H9 (cell line): ENCODE results near the gene RNF31. TPM values are rescaled to one million over a fixed set of nuclear protein-coding genes. Genes with fewer than 3 reads are reported as not detected.

Source experiments
- DNase-seq: peaks from one replicate; pipeline ENCODE4 v3.0.0-alpha.2; 2017
- H2AFZ ChIP-seq: one replicate; pipeline ENCODE4 v1.6.1; 2013; ENCODE audit warnings: mild to moderate bottlenecking, low read length, control low read depth, moderate library complexity
- H2AK5ac ChIP-seq: 2 replicates; pipeline ENCODE4 v1.6.1; 2013; ENCODE audit warnings: low read length, control low read depth, mixed read lengths; ENCODE audit not compliant: insufficient read length
- H2BK120ac ChIP-seq: one replicate; pipeline ENCODE4 v1.6.1; 2013; ENCODE audit warnings: low read depth, mild to moderate bottlenecking, low read length, control low read depth, inconsistent platforms; ENCODE audit not compliant: poor library complexity, severe bottlenecking
- H2BK12ac ChIP-seq: 2 replicates; pipeline ENCODE4 v1.6.1; 2013; ENCODE audit warnings: low read length, control low read depth, mixed read lengths, low read depth; ENCODE audit not compliant: insufficient read length
- H2BK15ac ChIP-seq: 2 replicates; pipeline ENCODE4 v1.6.1; 2013; ENCODE audit warnings: low read depth, low read length, control low read depth
- H2BK20ac ChIP-seq: one replicate; pipeline ENCODE4 v1.6.1; 2013; ENCODE audit warnings: low read depth, mild to moderate bottlenecking, low read length, control low read depth, inconsistent platforms; ENCODE audit not compliant: poor library complexity, severe bottlenecking
- H2BK5ac ChIP-seq: 2 replicates; pipeline ENCODE4 v1.6.1; 2013; ENCODE audit warnings: low read length, control low read depth, mixed read lengths; ENCODE audit not compliant: insufficient read length
- H3K14ac ChIP-seq: 2 replicates; pipeline ENCODE4 v1.6.1; 2013; ENCODE audit warnings: low read length, control low read depth; ENCODE audit not compliant: insufficient read depth
- H3K18ac ChIP-seq: 2 replicates; pipeline ENCODE4 v1.6.1; 2013; ENCODE audit warnings: low read depth, mild to moderate bottlenecking, mixed read lengths, low read length, control low read depth; ENCODE audit not compliant: insufficient read length
- H3K23ac ChIP-seq: 2 replicates; pipeline ENCODE4 v1.6.1; 2013; ENCODE audit warnings: low read length, control low read depth, mixed read lengths, low read depth; ENCODE audit not compliant: insufficient read length
- H3K23me2 ChIP-seq: 2 replicates; pipeline ENCODE4 v1.6.1; 2013; ENCODE audit warnings: low read depth, mild to moderate bottlenecking, mixed read lengths, low read length, control low read depth; ENCODE audit not compliant: insufficient read length, poor library complexity, severe bottlenecking
- H3K27ac ChIP-seq: 2 replicates; pipeline ENCODE4 v1.5.1; 2013; ENCODE audit warnings: low read length, control low read depth, mixed read lengths, low read depth; ENCODE audit not compliant: insufficient read length
- H3K27me3 ChIP-seq: 2 replicates; pipeline ENCODE4 v1.6.1; 2013; ENCODE audit warnings: low read length, control low read depth, inconsistent platforms; ENCODE audit not compliant: insufficient read depth
- H3K4ac ChIP-seq: 2 replicates; pipeline ENCODE4 v1.6.1; 2013; ENCODE audit warnings: low read depth, mild to moderate bottlenecking, control low read depth, inconsistent platforms, low read length, moderate library complexity
- H3K4me1 ChIP-seq: 2 replicates; pipeline ENCODE4 v1.6.1; 2013; ENCODE audit warnings: low read length, control low read depth, inconsistent platforms; ENCODE audit not compliant: insufficient read depth
- H3K4me2 ChIP-seq: 2 replicates; pipeline ENCODE4 v1.6.1; 2013; ENCODE audit warnings: low read length, control low read depth, mixed read lengths; ENCODE audit not compliant: insufficient read length, insufficient read depth
- H3K56ac ChIP-seq: 2 replicates; pipeline ENCODE4 v1.6.1; 2013; ENCODE audit warnings: low read depth, mild to moderate bottlenecking, mixed read lengths, low read length, control low read depth; ENCODE audit not compliant: insufficient read length
- H3K79me1 ChIP-seq: 2 replicates; pipeline ENCODE4 v1.6.1; 2013; ENCODE audit warnings: low read depth, mild to moderate bottlenecking, moderate library complexity, low read length, control low read depth, inconsistent platforms; ENCODE audit not compliant: insufficient read depth, poor library complexity, severe bottlenecking
- H3K79me2 ChIP-seq: 2 replicates; pipeline ENCODE4 v1.6.1; 2013; ENCODE audit warnings: low read length, control low read depth, inconsistent platforms; ENCODE audit not compliant: insufficient read depth
- H3K9ac ChIP-seq: 2 replicates; pipeline ENCODE4 v1.6.1; 2013; ENCODE audit warnings: low read length, control low read depth, mixed read lengths; ENCODE audit not compliant: insufficient read length; ENCODE audit errors: extremely low read depth
- H3K9me3 ChIP-seq: one replicate; pipeline ENCODE4 v1.6.1; 2013; ENCODE audit warnings: low read depth, low read length, inconsistent platforms; ENCODE audit not compliant: control insufficient read depth
- H3T11ph ChIP-seq: one replicate; pipeline ENCODE4 v1.6.1; 2013; ENCODE audit warnings: mild to moderate bottlenecking, low read length, control low read depth, inconsistent platforms
- H4K20me1 ChIP-seq: one replicate; pipeline ENCODE4 v1.6.1; 2013; ENCODE audit not compliant: control insufficient read depth, insufficient read length, insufficient read depth
- H4K5ac ChIP-seq: 2 replicates; pipeline ENCODE4 v1.6.1; 2013; ENCODE audit warnings: low read depth, mild to moderate bottlenecking, mixed read lengths, low read length, control low read depth; ENCODE audit not compliant: insufficient read length
- H4K8ac ChIP-seq: replicated peaks from 2 replicates; pipeline ENCODE4 v1.6.1; 2013; ENCODE audit warnings: low read length, control low read depth, mixed read lengths, low read depth; ENCODE audit not compliant: insufficient read length
- H4K91ac ChIP-seq: 2 replicates; pipeline ENCODE4 v1.6.1; 2013; ENCODE audit warnings: low read depth, mild to moderate bottlenecking, moderate library complexity, mixed read lengths, low read length, control low read depth; ENCODE audit not compliant: insufficient read length
- H3K27ac Mint-ChIP-seq, 3 experiments: 2 replicates in 2 of 3; 3 replicates in 1 of 3; pipeline ENCODE4 v1.8.0; 2020 to 2021; ENCODE audit warnings: mixed read lengths in 3 of 3, mild to moderate bottlenecking in 1 of 3, moderate library complexity in 1 of 3
- H3K27me3 Mint-ChIP-seq: 2 replicates; pipeline ENCODE4 v1.8.0; 2021; ENCODE audit warnings: low read depth, mild to moderate bottlenecking, moderate library complexity, mixed read lengths
- H3K36me3 Mint-ChIP-seq, 3 experiments: 2 replicates in 2 of 3; 3 replicates in 1 of 3; pipeline ENCODE4 v1.8.0; 2020 to 2021; ENCODE audit warnings: low read depth in 3 of 3, mixed read lengths in 3 of 3; ENCODE audit not compliant: insufficient read depth in 1 of 3
- H3K4me1 Mint-ChIP-seq, 2 experiments: 2 replicates each; pipeline ENCODE4 v1.8.0; 2020; ENCODE audit warnings: mixed read lengths in 2 of 2
- H3K4me3 Mint-ChIP-seq, 2 experiments: 2 replicates in 1 of 2; 3 replicates in 1 of 2; pipeline ENCODE4 v1.8.0; 2020 to 2021; ENCODE audit warnings: mild to moderate bottlenecking in 2 of 2, mixed read lengths in 2 of 2, moderate library complexity in 1 of 2
- H3K9me3 Mint-ChIP-seq, 2 experiments: 2 replicates in 1 of 2; 3 replicates in 1 of 2; pipeline ENCODE4 v1.8.0; 2020; ENCODE audit warnings: mild to moderate bottlenecking in 2 of 2, mixed read lengths in 2 of 2, moderate library complexity in 1 of 2
- CTCF ChIP-seq: fragments of 200-600 bp; sonication (generic); conservative IDR thresholded peaks from 3 replicates; pipeline ENCODE4 v1.8.0; 2021; ENCODE audit warnings: antibody characterized with exemption, mild to moderate bottlenecking
- WGBS: extraction: QIAGEN DNeasy Blood & Tissue Kit; methylation state at CpG from one replicate; pipeline ENCODE4 v1.1.7; 2013; ENCODE audit warnings: missing lambda C conversion rate, low lambda C conversion rate, mixed read lengths; ENCODE audit not compliant: insufficient read length; ENCODE audit errors: extremely low coverage; 5-methylcytosine and 5-hydroxymethylcytosine counted together
- total RNA-seq: library from RNA; stranded (reverse); gene quantifications from 2 replicates; pipeline ENCODE4 v1.2.1, GENCODE V29; 2021

Gene RNF31
- total RNA-seq, 1 experiment from 2014 or later: 87.3 TPM

GRCh38 chr14:24108336-24108874, 38.9 kb upstream of the RNF31 start:
- Histone ChIP-seq H3K27me3 (no peaks in the 10 kb centered on the region), H3T11ph (no peak overlapping the region), H2AK5ac (no peak overlapping the region), H4K91ac (no peak overlapping the region), H3K4me2 (no peak overlapping the region), H2AFZ (no peak overlapping the region), H3K4ac (no peak overlapping the region), H4K8ac (no peak overlapping the region), H3K23ac (no peak overlapping the region), H3K14ac (no peak overlapping the region), H4K20me1 (no peaks in the 10 kb centered on the region), H3K4me1 (no peaks in the 10 kb centered on the region), H3K56ac (no peak overlapping the region), H4K5ac (no peak overlapping the region), H3K79me1 (no peaks in the 10 kb centered on the region), H3K79me2 (no peaks in the 10 kb centered on the region), H3K27ac (no peak overlapping the region), H3K9me3 (no peaks in the 10 kb centered on the region), H2BK5ac (no peak overlapping the region), H3K18ac (no peak overlapping the region), H3K9ac (no peak overlapping the region), H2BK15ac (no peak overlapping the region), H2BK12ac (no peak overlapping the region), H2BK120ac (no peak overlapping the region), H3K23me2 (peaks cover 1% of the 10 kb centered on the region), H2BK20ac (no peak overlapping the region)
- no CpG with 5 or more reads among the region's 5 CpGs for WGBS
- no peak overlapping the region for H3K27ac Mint-ChIP-seq
- no peaks in the 10 kb centered on the region for H3K27me3 Mint-ChIP-seq
- H3K36me3 Mint-ChIP-seq: peaks cover 16 to 20% (median 19%) of the 10 kb centered on the region in 3 experiments
- no peak for TF ChIP-seq CTCF
- no peak for DNase-seq
- H3K4me1 Mint-ChIP-seq: peaks cover 3 to 5% of the 10 kb centered on the region in 2 experiments
- H3K9me3 Mint-ChIP-seq: peaks cover 15 to 16% of the 10 kb centered on the region in 2 experiments
- H3K4me3 Mint-ChIP-seq: no peak overlapping the region
